HG03457 (cell line): ENCODE data around the gene HS3ST3B1.

Experiments
- ATAC-seq: cut with Tn5 transposase; IDR thresholded peaks from one replicate; pipeline ENCODE4 v1.9.1; 2021; ENCODE audit warnings: moderate number of reproducible peaks; ENCODE audit not compliant: unreplicated experiment

The HS3ST3B1 gene

DNA sequence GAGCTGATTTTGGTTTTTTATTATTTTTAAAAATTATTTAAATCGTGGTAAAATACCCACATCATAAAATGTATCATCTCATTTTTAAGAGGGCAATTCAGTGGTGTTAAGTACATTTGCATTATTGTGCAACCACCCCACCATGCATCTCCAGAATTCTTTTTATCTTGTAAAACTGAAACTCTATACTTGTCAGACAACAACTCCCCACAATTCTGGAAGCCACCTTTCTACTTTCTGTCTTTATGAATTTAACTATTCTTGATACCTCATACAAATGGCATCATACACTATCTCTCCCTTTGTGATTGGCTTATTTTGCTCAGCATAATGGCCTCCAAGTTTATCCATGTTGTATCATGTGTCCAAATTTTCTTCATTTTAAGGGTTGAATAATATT, 97.9 kb downstream of the HS3ST3B1 start:
- ATAC-seq = no peak
